Left lung (tissue), 10 donors: Measurements from ENCODE around the gene BMP2K. TPM values are rescaled to one million over a fixed set of nuclear protein-coding genes. Genes with fewer than 3 reads are reported as not detected.

ENCODE experiments used
- ATAC-seq: fragments of 200-7000 bp; cut with Tn5 transposase; one replicate; pipeline ENCODE4 v1.9.1; 2020; ENCODE audit warnings: moderate library complexity
- DNase-seq, 4 donors: peaks; one replicate each; pipeline ENCODE4 v3.0.0-alpha.2; 2013 to 2020
- H3K27ac ChIP-seq, 2 donors: fragments of 200-600 bp; sonication (generic) in 1 of 2; one replicate each; pipeline versions ENCODE4 v1.5.0 to v1.8.0; 2020 to 2021
- H3K27me3 ChIP-seq, 2 donors: fragments of 200-600 bp; sonication (generic) in 1 of 2; one replicate each; pipeline versions ENCODE4 v1.5.0 to v1.8.0; 2020 to 2021
- H3K36me3 ChIP-seq, 2 donors: fragments of 200-600 bp; sonication (generic) in 1 of 2; one replicate each; pipeline versions ENCODE4 v1.5.0 to v1.8.0; 2020 to 2021
- H3K4me1 ChIP-seq, 2 donors: fragments of 200-600 bp; one replicate each; pipeline ENCODE4 v1.8.0; 2021
- H3K4me3 ChIP-seq, 2 donors: fragments of 200-600 bp; sonication (generic) in 1 of 2; one replicate each; pipeline versions ENCODE4 v1.5.0 to v1.8.0; 2020 to 2021; ENCODE audit warnings: mild to moderate bottlenecking in 1 of 2
- H3K9me3 ChIP-seq, 2 donors: fragments of 200-600 bp; sonication (generic) in 1 of 2; one replicate each; pipeline versions ENCODE4 v1.5.0 to v1.8.0; 2020 to 2021
- intact Hi-C, 2 donors: fragments of 100-400 bp; cut with DNase I; formaldehyde crosslinking; loops; one replicate each; pipeline versions ENCODE4 v1.11.2 to v1.14.2; 2022
- polyA plus RNA-seq, 6 donors: library from polyadenylated mRNA; unstranded; fragments of 120-200 nt; gene quantifications; one replicate each; pipeline ENCODE4 v1.2.1, GENCODE V29; 2013; ENCODE audit not compliant: insufficient read length in 6 of 6
- total RNA-seq, 2 donors: library from RNA; stranded (reverse); fragmentation: NEBNext Ultra II Directional; extraction: Animal tissue kit (Norgen Biotek cat#: 25700); gene quantifications; one replicate each; pipeline ENCODE4 v1.2.1, GENCODE V29; 2021
- TF ChIP-seq, protein P1 (sequence below), 2 donors: fragments of 200-600 bp; sonication (generic) in 1 of 2; IDR thresholded peaks; one replicate each; pipeline versions ENCODE4 v1.5.0 to v1.8.0; 2021; ENCODE audit warnings: antibody characterized with exemption in 2 of 2
- donor health status: DM: no; HTN: yes; CAD: no.
- donor health status: DM: no; HTN: no; CAD: no.

BMP2K gene
- total and polyA plus RNA-seq, 8 donors = 23.2 to 67.0 (median 27.1) TPM

DNA sequence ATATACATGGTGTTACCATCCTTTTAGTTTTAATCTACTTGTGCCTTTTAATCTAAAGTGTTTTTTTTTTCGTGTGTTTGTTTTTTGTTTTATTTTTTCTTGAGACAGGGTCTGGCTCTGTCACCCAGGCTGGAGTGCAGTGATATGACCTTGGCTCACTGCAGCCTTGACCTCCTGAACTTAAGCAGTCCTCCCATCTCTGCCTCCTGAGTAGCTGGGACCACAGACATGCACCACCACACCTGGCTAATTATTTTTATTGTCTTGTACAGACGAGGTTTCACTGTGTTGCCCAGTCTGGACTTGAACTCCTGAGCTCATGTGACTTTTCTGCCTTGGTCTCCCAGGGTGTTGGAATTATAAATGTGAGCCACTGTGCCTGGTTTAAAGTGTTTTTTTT, 33.1 kb downstream of the BMP2K start:
- TF ChIP-seq, protein P1, sequence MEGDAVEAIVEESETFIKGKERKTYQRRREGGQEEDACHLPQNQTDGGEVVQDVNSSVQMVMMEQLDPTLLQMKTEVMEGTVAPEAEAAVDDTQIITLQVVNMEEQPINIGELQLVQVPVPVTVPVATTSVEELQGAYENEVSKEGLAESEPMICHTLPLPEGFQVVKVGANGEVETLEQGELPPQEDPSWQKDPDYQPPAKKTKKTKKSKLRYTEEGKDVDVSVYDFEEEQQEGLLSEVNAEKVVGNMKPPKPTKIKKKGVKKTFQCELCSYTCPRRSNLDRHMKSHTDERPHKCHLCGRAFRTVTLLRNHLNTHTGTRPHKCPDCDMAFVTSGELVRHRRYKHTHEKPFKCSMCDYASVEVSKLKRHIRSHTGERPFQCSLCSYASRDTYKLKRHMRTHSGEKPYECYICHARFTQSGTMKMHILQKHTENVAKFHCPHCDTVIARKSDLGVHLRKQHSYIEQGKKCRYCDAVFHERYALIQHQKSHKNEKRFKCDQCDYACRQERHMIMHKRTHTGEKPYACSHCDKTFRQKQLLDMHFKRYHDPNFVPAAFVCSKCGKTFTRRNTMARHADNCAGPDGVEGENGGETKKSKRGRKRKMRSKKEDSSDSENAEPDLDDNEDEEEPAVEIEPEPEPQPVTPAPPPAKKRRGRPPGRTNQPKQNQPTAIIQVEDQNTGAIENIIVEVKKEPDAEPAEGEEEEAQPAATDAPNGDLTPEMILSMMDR (IDR thresholded peaks at IDR 0.05) = no peak
- Histone ChIP-seq H3K4me3 (no peak overlapping the region), H3K4me1 (no peaks in the 10 kb centered on the region), H3K9me3 (peaks cover 0 to 16% of the 10 kb centered on the region in 2 donors), H3K36me3 (no peaks in the 10 kb centered on the region), H3K27ac (no peak overlapping the region), H3K27me3 (no peaks in the 10 kb centered on the region)
- intact Hi-C loops = no loop called here
- ATAC-seq (no peak), DNase-seq (no peak)

DNA sequence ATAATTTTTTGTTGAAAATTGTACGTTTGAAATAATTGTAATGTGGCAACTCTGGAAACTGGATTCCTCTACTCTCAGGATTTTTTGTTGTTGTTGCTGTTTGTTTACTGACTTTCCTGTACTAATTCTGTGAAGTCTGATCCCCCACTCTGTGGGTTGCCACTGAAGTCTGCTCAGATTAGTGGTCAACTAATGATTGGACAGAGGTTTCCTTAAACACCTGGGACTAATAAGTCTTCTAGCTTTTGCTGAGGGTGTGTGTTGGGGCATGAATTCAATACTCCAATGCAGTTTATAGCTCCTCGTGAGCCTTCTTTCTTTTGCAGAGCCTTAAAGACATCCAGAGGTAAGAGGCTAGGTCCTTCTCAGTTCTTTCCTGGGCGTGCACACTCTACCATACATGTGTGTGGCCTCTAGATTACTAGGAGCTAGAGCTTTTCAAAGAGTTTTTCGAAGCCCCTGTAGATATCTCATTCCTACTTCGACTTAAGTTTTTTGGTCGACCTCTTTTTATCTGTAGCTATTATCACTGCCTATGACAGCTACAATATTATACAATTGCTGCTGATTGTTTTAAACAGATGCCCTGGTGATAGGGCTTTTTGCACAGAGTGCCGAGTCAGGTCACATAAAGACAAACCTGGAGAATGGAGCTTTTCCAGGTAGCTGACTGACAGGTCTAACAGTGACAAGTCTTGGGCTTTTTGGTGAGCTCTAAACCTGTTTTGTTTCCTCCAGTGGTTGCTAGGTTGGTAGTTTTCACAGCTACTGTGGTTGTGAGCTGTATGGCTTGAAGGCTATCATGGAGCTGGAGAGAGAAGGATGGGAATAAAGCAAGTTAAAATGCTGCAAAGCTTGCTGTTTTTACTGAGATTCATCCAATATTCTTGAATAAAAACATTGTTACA, 34.0 kb downstream of the BMP2K start:
- no peak for ATAC-seq
- peak in 1 of 4 donors; percentile 1 for DNase-seq
- Histone ChIP-seq H3K4me3 (no peak overlapping the region), H3K4me1 (no peaks in the 10 kb centered on the region), H3K27me3 (no peaks in the 10 kb centered on the region), H3K27ac (no peak overlapping the region), H3K36me3 (no peaks in the 10 kb centered on the region), H3K9me3 (peaks cover 0 to 16% of the 10 kb centered on the region in 2 donors)
- intact Hi-C loops = no loop called here
- TF ChIP-seq, protein P1 (IDR thresholded peaks at IDR 0.05) = no peak

DNA sequence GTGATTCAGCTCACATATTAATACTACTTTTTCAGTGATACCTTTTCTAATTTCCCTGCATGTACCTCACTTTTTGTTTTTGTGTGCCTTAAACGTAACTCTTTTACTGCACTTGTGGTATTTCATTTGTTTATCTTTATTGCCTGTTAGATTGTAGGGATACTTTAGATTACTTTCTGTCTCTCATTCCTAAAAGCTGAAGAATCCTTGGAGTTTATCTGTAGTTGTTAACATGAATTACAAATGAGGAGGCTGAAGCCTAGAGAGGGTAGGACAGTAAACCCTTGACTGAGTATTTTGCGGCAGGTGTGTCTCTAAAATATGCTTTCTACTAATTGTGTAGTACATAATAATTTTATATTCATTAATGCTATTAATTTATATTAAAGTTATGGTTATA, 34.9 kb downstream of the BMP2K start:
- ATAC-seq (no peak), DNase-seq (no peak)
- TF ChIP-seq, protein P1 (IDR thresholded peaks at IDR 0.05) = no peak
- intact Hi-C loops = no loop called here
- Histone ChIP-seq H3K36me3 (no peaks in the 10 kb centered on the region), H3K4me1 (no peaks in the 10 kb centered on the region), H3K4me3 (no peak overlapping the region), H3K27me3 (no peaks in the 10 kb centered on the region), H3K9me3 (peaks cover 0 to 14% of the 10 kb centered on the region in 2 donors), H3K27ac (no peak overlapping the region)

- Histone ChIP-seq H3K4me1 (no peaks in the 10 kb centered on the region), H3K36me3 (no peaks in the 10 kb centered on the region), H3K9me3 (no peaks in the 10 kb centered on the region), H3K27me3 (no peaks in the 10 kb centered on the region), H3K4me3 (no peak overlapping the region), H3K27ac (no peak overlapping the region)
- intact Hi-C loops = no loop called here
- DNase-seq (no peak), ATAC-seq (no peak)
- TF ChIP-seq, protein P1 (IDR thresholded peaks at IDR 0.05) = no peak
Measured at GRCh38 chr4:78818530-78819079, 42.5 kb downstream of the BMP2K start.

GRCh38 chr4:78824001-78824400, 47.9 kb downstream of the BMP2K start:
- H3K4me1 ChIP-seq = no peaks in the 10 kb centered on the region
- no peaks in the 10 kb centered on the region for H3K27me3 ChIP-seq
- H3K9me3 ChIP-seq = no peaks in the 10 kb centered on the region
- TF ChIP-seq, protein P1 (IDR thresholded peaks at IDR 0.05) = no peak
- no peak for ATAC-seq
- intact Hi-C loops = no loop called here
- H3K27ac ChIP-seq = no peak overlapping the region
- H3K4me3 ChIP-seq = no peak overlapping the region
- peaks cover 4 to 31% of the 10 kb centered on the region in 2 donors for H3K36me3 ChIP-seq
- DNase-seq = no peak
